Thyroid gland (tissue), 4 donors: Measurements from ENCODE around the gene TCL1B.

Source experiments
- CTCF ChIP-seq, 6 experiments: fragments of 200-600 bp in 3 of 6; fragments of 450-650 bp in 3 of 6; sonication (generic) in 3 of 6; IDR thresholded peaks; one replicate each; pipeline ENCODE4 v1.5.1; 2016 to 2019; ENCODE audit warnings: antibody characterized with exemption in 6 of 6, mild to moderate bottlenecking in 2 of 6, inconsistent platforms in 1 of 6, moderate library complexity in 1 of 6
- POLR2A ChIP-seq, 2 donors: fragments of 450-650 bp; IDR thresholded peaks; one replicate each; pipeline ENCODE4 v1.6.1; 2017; ENCODE audit warnings: antibody characterized with exemption in 2 of 2, mild to moderate bottlenecking in 2 of 2, moderate library complexity in 1 of 2

- TF ChIP-seq CTCF (IDR thresholded peaks at IDR 0.05) (no peak), POLR2A (IDR thresholded peaks at IDR 0.05) (no peak)
Measured at GRCh38 chr14:95705518-95705917, 19.3 kb downstream of the TCL1B start.
